SU-DHL-6 (cell line): ENCODE results near the gene CKMT1A.
"Not testable (repeated sequence)": the region's sequence is repeated elsewhere in the genome, so short reads cannot be mapped to it uniquely, and the experiment has no call there.

Experiments
- CTCF ChIP-seq: fragments of 200-600 bp; sonication (generic); IDR thresholded peaks from one replicate; pipeline ENCODE4 v1.5.1; 2017; ENCODE audit warnings: antibody characterized with exemption, mild to moderate bottlenecking, low read length, moderate library complexity; ENCODE audit not compliant: insufficient read depth, poor library complexity, severe bottlenecking
- EZH2phosphoT487 ChIP-seq: fragments of 200-600 bp; sonication (generic), shearing (Covaris generic); conservative IDR thresholded peaks from 2 replicates; pipeline ENCODE4 v1.6.1; 2018; ENCODE audit warnings: mild to moderate bottlenecking, antibody characterized with exemption, low read length, moderate library complexity, mixed read lengths

DNA sequence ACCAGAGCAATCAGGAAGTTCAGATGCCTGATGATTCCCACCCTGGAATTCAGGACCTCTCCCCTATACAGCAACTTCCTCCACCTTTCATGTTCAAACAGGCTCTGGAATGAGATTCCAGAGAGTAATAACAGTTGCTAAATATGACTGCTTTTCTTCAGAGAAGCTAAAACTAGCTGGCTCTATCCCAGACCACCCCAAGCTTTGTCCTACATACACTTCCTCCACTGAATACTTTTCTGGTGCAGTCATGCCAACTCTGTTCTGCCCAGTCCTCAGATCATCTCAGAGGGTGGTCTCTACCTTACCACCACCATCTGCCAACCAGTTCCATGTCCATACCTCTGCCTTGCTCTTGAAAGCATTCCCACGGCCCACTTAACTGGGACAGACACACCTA lies 27.5 kb upstream of the CKMT1A start:
- not testable (repeated sequence) for TF ChIP-seq CTCF, EZH2phosphoT487
